Germinal center (tissue), 1 donor: ENCODE data around the gene CLCN1.

Experiments
- DNase-seq: peaks from one replicate; pipeline ENCODE4 v3.0.0; 2012; ENCODE audit warnings: mixed read lengths, low spot score

The CLCN1 gene

DNA sequence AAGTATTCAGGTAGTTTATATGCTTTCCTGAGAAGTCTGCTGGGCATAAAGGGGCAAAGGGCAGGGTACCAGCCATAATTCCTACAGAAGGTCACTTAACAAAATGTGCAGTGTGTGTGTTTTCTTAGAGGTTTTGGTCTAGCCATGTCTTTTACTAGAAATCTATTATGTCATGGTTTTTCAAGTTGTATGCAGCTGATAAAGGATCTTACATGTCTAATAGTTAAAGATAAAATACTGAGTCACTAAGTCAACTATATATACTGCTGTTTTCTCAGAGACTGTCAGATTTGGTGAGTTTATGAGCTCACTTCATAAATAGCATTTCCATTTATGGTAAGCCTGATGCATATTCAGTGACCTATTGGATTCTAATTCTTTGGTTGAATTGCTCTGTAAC, 20.0 kb upstream of the CLCN1 start:
- no peak for DNase-seq

DNA sequence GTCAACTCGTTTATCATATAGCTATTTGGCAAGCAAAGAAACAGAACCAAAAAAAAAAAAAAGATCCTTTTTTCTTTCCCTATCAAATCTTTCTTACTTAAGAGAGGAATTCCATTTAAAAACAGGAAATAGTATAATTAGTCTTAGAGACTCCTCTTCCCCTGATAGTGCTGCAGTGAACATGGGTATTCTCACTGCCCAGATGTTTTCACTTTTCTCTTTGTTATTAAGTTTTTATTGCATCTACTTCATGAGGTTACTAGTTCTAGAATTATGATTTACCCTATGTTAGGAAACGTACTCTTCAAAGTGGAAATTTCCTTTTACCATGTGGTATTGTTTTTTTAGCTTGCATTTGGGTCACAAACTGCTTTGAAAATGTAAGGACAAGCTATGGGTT, 19.2 kb upstream of the CLCN1 start:
- no peak for DNase-seq

DNA sequence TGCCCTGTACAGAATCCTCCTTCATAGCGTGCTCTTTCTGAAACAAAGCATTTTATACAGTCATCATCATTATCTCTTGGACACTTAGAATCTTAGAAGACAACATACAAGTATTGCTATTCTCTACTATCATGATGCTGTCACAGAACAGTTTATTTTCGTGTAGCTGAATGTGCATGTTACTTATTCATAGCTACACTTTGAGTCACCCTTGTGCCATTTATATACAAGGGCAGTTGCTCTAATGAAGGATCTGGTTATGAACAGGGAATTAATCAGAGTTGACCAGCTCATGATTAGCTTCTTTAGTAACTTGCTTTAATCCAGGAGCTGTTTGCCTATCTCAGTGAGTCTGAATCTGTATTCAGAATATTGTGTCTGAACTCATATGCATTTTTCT, 16.6 kb upstream of the CLCN1 start:
- no peak for DNase-seq

DNA sequence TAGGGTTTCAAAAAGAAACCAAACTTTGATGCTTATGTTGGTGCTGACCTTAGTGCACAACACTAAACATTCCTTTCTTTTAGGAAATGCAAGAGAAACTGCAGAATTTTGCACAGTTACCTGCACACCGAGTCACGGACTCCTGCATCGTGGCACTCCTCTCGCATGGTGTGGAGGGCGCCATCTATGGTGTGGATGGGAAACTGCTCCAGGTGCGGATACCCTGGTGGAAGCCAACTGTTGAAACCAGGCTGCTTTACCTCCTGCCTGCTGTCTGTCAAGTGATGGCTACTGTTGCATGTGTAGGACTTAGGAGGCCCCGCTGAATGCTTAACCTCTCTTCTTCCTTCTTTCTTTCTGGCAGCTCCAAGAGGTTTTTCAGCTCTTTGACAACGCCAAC, 16.1 kb upstream of the CLCN1 start:
- peak; percentile 45 for DNase-seq

DNA sequence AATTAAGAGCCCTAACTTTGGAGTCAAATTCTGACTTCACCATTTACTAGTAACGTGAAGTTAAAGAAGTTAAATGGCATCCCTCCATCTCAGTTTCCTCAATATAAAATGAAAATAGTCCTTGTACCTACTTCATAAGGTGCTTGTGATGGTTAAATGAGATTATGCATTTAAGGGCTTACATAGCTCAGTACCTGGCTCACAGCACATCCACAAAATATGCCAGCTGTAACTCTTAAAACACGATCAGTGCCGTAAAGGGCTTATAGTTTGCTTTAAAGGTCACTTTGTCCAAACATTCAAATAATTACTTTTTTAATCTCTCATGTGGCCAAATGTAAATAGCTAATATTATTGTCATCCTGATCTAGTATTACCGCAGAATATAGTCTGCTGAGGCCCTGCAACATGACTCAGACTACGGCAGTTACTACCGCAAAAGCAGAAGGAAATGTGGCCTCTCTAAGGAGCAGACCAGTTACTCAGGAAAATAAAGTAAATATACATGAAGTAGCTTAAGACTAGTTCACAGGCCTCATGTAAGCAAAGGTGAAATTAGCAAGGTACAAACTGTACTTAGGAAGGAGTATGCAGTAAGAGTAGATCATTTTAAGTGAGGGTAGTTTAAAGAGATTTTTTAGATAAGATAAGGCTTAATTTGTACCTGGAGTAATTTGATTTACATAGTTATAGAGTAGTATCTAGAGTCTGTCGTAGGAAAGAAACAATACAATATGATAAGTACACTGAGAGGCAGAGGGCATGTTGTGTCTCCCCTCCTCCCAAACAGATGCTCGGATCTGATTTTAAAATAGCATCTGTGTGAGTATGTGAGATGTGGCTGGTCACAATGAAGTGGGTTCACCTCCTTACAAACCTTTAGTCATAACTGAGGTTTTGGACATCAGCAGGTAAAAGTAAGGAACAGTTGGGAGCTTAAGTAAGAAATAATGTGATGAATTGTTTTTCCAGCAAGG, 14.7 kb upstream of the CLCN1 start:
- no peak for DNase-seq

DNA sequence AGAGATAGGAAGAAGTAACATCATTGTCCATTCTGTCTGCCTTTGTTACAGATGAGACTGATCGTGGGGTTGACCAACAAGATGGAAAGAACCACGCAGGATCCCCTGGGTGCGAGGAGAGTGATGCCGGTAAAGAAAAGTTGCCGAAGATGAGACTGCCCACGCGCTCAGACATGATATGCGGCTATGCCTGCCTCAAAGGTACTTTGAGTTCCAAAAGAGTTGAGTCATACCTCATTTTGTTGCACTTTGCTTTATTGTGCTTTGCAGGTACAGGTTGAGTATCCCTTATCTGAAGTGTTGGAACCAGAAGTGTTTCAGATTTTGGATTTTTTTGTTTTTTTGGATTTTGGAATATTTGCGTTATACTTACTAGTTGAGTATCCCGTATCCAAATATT, 12.2 kb upstream of the CLCN1 start:
- DNase-seq, result no peak

DNA sequence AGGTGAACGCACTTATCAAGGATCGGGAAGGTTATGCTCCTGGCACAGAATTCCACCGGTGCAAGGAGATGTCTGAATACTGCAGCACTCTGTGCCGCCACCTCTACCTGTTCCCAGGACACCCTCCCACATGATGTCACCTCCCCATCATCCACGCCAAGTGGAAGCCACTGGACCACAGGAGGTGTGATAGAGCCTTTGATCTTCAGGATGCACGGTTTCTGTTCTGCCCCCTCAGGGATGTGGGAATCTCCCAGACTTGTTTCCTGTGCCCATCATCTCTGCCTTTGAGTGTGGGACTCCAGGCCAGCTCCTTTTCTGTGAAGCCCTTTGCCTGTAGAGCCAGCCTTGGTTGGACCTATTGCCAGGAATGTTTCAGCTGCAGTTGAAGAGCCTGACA, 11.0 kb upstream of the CLCN1 start:
- DNase-seq, result no peak

DNA sequence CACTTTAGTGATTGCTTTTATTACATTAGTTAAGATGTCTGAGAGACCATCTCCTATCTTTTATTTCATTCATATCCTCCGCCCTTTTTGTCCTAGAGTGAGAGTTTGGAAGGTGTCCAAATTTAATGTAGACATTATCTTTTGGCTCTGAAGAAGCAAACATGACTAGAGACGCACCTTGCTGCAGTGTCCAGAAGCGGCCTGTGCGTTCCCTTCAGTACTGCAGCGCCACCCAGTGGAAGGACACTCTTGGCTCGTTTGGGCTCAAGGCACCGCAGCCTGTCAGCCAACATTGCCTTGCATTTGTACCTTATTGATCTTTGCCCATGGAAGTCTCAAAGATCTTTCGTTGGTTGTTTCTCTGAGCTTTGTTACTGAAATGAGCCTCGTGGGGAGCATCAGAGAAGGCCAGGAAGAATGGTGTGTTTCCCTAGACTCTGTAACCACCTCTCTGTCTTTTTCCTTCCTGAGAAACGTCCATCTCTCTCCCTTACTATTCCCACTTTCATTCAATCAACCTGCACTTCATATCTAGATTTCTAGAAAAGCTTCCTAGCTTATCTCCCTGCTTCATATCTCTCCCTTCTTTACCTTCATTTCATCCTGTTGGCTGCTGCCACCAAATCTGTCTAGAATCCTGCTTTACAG, 10.4 kb upstream of the CLCN1 start:
- peak; percentile 35 for DNase-seq

DNA sequence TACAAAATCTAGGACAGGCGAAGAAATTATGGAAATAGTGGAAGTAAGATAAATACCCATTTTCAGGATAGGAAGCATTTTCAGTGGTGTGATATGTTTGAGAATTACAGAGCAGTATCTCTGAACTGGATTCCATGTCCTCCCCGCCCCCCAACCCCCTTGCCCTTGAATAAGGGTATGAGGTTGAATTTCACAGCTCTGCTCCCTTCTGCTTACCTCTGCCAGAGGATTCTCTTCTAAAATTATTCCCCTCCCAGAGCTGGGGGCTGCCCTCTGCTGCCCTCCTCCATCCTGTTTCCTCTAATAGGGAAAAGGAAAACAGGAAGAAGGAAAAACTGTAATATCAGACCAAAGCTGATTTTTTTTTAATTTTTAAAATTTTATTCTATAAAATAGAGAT, 7.3 kb upstream of the CLCN1 start:
- no peak for DNase-seq

DNA sequence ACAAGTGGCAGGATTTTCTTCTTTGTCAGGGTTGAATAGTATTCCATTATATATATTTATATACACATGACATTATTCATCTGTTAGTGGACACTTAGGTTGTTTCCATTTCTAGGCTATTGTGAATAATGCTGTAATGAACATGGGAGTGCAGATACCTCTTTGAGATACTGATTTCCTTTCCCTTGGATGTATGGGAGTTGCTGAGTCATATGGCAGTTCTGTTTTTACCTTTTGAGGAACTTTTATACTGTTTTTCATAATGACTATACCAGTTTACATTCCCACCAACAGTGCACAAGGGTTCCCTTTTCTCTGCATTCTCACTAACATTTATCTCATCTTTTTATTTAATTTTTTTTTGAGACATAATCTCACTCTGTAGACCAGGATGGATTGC, 1.8 kb upstream of the CLCN1 start:
- no peak for DNase-seq

DNA sequence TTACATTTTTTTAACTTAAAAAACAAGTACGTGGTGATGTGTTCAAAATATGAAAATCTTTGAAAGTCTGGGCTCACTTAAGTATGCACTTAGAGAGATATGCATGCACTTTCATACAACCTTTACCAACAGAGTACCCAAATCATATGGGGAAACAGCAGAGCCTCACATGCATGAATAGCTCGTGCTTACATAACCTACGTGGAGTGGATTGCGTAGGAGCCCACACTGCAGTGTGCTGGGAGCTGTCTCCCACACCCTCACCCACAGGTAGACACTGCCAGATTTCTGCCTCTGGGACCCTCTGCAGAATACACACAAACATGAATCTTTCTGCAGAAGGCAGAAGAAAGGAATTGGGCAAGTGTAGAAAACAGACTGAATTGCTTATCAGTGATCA, 581 bp downstream of the CLCN1 start:
- no peak for DNase-seq

DNA sequence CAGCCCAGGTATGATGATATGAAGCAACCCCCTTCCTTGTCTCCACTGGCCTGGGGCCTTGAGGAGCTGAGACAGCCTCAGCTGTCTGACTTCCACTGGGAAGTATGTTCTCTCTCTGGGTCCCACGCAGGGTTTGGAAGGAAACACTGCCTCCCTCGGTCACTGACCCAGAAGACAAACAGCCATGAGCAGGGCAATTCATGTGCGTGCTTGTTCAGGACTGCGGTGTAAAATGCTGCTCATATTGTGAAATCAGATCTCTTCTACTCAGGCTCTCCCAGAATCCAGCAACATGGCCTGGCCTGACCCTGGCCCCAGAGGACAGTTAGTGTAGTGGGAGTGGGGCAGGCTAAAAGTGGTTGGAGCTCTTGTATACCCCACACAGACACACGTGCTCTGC, 2.8 kb downstream of the CLCN1 start:
- no peak for DNase-seq

DNA sequence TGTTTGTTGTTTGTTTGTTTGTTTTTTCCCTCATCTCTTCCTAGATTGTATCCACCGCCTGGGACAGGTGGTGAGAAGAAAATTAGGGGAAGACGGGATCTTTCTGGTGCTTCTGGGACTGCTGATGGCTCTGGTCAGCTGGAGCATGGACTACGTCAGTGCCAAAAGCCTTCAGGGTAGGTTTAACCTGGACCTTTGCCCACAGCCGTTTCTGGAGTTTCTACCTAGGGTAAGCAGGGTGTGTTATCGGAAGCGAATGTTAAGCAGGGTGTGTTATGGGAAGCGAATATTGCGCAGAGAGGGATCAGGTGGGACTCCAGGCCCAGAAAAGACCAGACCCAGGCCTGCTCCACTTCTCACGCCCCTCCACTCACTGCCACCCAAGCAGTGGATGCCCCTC, 4.7 kb downstream of the CLCN1 start:
- DNase-seq, result no peak

DNA sequence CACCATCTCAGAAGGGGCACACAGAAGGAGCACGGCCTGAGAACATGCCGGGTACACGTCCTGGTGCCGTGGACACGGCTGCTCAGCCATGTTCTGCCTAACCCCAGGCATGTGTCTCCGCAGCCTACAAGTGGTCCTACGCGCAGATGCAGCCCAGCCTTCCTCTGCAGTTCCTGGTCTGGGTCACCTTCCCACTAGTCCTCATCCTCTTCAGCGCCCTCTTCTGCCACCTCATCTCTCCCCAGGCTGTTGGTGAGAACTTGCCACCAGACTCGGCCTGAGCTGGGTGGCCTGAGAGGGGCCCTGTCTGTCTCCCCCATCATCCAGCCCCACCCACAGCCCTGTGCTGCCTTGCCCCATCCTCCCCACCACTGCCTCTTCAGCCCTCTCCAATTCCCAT, 5.3 kb downstream of the CLCN1 start:
- DNase-seq, result no peak

DNA sequence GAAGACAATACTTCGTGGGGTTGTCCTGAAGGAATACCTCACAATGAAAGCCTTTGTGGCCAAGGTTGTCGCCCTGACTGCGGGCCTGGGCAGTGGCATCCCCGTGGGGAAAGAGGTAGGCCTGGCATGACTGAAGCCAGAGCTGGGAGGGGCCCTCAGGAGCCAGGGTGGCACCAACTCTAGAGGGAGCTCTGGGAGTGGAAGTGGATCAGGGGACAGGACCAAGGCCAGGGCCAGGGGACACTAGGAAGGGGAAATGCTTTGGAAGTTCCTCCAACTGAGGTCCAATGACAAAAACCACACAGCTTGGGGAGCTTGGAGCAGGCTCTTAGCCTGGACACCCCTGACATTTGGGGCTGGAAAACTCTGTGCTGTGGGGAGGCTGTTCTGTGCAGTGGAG, 5.8 kb downstream of the CLCN1 start:
- no peak for DNase-seq

DNA sequence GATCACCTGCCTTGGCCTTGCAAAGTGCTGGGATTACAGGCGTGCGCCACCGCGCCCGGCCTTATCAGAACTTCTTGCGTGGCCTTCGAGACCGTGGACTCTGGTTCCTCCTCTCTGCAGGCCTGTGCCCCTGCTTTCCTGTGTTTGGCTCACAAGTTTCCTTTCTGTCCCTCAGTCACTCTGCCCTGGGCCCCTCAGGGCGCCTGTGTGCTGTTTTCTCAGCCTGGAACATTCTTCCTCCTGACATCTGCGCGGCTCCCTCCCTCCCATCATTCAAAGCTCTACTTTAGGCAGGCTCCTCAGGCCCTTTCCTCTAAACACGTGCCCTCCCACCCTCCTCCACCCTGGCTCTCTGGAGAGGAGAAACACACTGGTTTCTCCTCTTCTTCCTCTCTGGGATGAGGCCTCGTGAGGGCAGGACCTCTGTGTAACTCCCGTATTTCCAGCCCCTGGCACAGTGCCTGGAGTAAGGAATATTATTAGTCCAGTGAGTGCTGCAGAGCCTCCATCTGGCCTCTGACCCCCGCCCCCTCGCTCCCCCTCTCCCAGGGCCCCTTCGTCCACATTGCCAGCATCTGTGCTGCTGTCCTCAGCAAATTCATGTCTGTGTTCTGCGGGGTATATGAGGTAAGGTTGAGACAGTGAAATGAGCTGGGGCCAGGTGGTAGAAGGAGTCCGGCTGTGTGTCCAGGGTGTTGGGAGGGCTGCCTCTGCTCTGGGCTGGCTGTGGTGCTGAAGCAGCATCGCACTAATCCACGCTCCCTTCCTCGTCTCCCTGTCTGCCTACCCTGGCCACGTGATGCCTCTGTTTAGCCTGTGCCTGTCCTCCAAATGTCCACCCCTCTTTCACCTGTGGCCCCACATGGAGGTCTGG, 7.1 kb downstream of the CLCN1 start:
- no peak for DNase-seq

DNA sequence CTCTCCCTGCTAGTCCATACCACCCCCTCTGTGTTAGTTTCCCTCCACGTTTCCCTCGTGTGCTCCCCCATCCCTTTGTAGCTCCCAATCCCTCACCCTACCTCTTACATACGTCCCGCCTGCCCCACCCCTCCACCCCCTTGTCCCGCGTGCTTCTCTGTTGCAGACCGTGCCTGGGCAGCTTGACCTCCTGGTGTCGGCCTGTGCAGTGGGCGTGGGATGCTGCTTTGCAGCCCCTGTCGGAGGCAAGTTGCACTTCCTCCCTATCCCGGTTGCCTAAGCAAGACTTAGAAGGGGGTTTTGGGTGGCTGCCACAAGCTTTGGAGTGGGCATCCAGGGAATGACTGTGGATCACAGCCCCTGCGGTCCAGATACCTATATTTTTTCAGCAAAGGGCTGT, 7.7 kb downstream of the CLCN1 start:
- DNase-seq, result no peak

DNA sequence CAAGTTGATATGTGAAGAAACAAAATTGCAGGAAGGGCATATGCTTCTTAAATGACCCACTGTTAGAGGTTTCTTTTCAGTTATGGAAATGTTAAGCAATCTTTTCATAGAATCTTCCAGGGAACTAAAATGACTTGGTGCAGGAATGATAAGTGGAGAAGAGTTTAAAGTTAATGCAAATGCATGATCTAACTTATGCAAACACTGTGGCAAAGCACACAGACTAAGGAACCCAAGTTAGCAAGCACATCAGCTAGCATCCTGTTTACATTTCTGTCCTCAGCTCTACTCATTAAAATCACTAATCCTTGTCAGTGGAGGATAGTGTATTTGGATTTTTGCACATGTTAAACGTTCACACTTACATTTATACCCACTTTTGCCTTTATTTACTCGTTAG, 9.3 kb downstream of the CLCN1 start:
- peak; percentile 60 for DNase-seq

DNA sequence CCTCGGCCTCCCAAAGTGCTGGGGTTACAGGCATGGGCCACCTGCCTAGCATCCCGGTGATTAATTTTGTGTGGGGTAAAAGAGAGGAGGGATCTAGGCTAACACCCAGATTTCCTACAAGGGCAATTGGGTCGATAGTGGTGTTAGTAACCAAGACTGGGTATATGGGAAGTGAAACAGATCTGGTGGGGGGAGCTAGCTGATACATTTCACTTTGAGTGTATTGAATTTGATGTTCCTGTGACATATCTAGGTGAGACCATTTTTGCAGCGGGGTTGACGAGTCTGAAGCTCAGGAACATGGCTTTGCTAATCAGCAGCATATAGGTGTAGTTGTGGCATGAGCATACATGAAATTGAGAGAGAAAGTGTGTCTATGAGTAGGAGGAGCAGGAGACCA, 12.0 kb downstream of the CLCN1 start:
- peak; percentile 70 for DNase-seq

DNA sequence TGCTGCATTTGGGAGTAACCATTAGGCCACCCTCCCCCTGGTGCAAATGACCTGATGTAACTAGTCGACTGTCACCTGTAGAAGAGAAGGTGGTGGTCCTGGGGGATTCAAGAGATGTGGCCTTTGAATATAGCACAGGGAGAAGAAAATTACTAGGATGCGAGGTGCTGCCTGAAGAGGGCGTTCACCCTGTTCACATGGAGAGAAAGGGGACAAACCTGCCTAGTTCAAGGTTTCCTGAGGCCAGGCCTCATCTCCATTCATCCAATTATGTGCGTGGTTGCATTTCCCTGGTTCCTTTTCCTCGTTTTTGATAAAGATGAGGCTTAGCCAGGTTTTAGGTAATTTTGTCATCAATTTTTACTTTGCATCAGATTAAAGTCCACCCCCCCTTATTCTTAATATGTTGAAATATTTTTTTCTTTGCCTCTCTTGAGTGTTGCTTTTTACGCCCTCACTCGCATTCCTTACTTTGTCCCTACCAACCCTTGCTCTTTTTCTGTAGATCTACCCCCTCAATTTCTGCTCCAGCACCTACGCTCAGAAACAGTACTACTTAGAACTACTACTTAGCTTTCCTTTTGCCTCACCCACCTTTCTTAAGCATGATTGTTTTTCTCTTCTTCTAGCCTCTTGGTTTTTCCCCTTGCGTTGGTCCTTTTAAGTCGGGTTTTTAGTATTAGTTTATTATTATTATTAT, 13.7 kb downstream of the CLCN1 start:
- DNase-seq, result no peak

DNA sequence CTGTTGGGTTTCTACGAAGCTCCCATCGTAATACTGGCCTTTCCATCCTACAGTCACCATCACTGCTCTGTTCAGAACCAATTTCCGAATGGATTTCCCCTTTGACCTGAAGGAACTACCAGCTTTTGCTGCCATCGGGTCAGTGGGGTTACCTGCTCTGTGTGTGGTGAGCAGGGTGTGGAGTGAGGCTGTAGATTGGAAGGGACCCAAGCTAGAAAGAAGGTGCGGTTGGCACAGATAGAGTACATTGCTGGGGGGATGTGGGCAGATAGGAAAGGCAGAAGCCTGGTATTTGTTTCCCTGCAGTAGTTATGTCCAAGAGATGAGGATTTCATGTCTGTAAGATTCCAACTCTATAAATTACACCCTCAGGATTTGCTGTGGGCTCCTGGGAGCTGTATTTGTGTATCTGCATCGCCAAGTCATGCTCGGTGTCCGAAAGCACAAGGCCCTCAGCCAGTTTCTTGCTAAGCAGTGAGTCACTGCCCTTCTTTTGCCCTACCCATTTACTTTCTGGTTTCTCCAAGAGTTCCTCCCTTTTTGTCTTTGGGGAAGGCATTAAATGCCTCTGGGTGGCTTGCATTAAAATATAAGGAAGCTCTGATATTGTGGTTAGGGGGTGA, 15.4 kb downstream of the CLCN1 start:
- DNase-seq, result no peak

DNA sequence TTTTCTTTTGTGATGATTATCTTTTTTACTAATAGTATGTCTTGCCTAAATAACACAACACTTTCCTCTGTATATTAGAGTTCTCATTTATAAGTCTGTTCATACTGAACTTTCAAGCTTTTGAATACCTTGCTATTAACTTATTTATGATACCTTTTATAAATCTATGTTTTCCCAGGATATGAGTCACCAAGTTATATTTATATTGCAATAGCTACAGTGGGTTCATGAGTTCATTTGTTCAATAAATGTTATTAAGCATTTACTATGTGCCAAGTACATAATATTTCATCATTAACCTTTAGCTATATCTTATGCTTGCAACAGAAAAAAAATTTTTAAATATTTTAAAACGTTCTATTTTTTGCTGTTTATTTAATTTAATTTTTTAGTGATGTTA, 18.3 kb downstream of the CLCN1 start:
- DNase-seq, result no peak
